Activated B cell treated with CpG ODN at 0.5 μM for 24 hours (primary cell): ENCODE results near the gene LRRC4B. TPM values are rescaled to one million over a fixed set of nuclear protein-coding genes. Genes with fewer than 3 reads are reported as not detected.
"Not testable (repeated sequence)": the region's sequence is repeated elsewhere in the genome, so short reads cannot be mapped to it uniquely, and the experiment has no call there.

Source experiments
- ATAC-seq: fragments of 200-7000 bp; cut with Tn5 transposase; one replicate; pipeline ENCODE4 v1.10.0; 2021; ENCODE audit warnings: low read depth, mild to moderate bottlenecking, moderate library complexity
- CTCF ChIA-PET: fragments of 350-600 bp; sonication (Branson Sonifier 250); formaldehyde crosslinking; loops from one replicate; lab custom pipeline; 2021; ENCODE audit warnings: antibody characterized with exemption; lab: Charles Lee
- POLR2A ChIA-PET: fragments of 350-600 bp; sonication (Branson Sonifier 250); formaldehyde crosslinking; loops from one replicate; lab custom pipeline; 2021; ENCODE audit warnings: antibody characterized with exemption; lab: Charles Lee
- DNase-seq: peaks from one replicate; pipeline ENCODE4 v3.0.0; 2022
- H3K27ac Mint-ChIP-seq: one replicate; pipeline ENCODE4 v1.8.0; 2020; ENCODE audit warnings: mixed read lengths
- H3K27me3 Mint-ChIP-seq: one replicate; pipeline ENCODE4 v1.8.0; 2021; ENCODE audit warnings: mixed read lengths
- H3K36me3 Mint-ChIP-seq: one replicate; pipeline ENCODE4 v1.8.0; 2021; ENCODE audit warnings: low read depth, mixed read lengths
- H3K4me1 Mint-ChIP-seq: one replicate; pipeline ENCODE4 v1.8.0; 2021; ENCODE audit warnings: mixed read lengths
- H3K4me3 Mint-ChIP-seq: one replicate; pipeline ENCODE4 v1.8.0; 2020; ENCODE audit warnings: mild to moderate bottlenecking, mixed read lengths
- H3K9me3 Mint-ChIP-seq: one replicate; pipeline ENCODE4 v1.8.0; 2020; ENCODE audit warnings: mixed read lengths
- CTCF ChIP-seq: fragments of 200-600 bp; IDR thresholded peaks from one replicate; pipeline ENCODE4 v1.8.0; 2022; ENCODE audit warnings: antibody characterized with exemption, mild to moderate bottlenecking
- intact Hi-C: fragments of 100-400 bp; cut with micrococcal nuclease; formaldehyde crosslinking; loops from one replicate; pipeline ENCODE4 v1.15.1; 2024
- total RNA-seq: library from RNA; stranded (reverse); gene quantifications from 2 replicates; pipeline ENCODE4 v1.2.3, GENCODE V29; 2022

Gene LRRC4B
- total RNA-seq, 1 donor from 2014 or later, result not detected

DNA sequence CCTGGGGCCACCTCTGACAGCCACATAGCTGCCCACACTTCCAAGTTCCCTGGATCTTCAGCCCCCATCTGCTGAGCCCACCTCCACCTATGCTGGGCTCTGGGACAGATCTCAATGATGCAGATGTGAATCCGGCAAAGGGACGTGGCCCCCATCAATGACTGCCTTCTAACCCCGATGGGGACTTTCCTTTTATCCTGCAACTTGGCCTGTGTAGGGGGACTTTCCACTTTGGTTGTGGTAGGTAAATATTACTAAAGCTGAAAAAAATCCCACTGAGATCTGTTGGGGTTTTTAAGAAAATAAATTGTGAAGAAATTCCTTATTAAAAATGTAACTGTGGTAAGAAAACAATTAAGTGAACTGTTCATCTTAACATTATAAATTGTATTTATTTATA, 33.8 kb downstream of the LRRC4B start:
- intact Hi-C loops, result no loop called here
- POLR2A ChIA-PET, result no interaction called here
- H3K27ac Mint-ChIP-seq, result no peak overlapping the region
- ATAC-seq (no peak), DNase-seq (no peak)
- CTCF ChIA-PET, result no interaction called here
- H3K36me3 Mint-ChIP-seq, result no peaks in the 10 kb centered on the region
- H3K9me3 Mint-ChIP-seq, result peaks cover 12% of the 10 kb centered on the region
- peaks cover 28% of the 10 kb centered on the region for H3K27me3 Mint-ChIP-seq
- H3K4me3 Mint-ChIP-seq, result no peak overlapping the region
- no peak for TF ChIP-seq CTCF
- no peaks in the 10 kb centered on the region for H3K4me1 Mint-ChIP-seq

GRCh38 chr19:50532952-50533351, 35.3 kb downstream of the LRRC4B start:
- ChIA-PET CTCF (no interaction called here), POLR2A (no interaction called here)
- peaks cover 12% of the 10 kb centered on the region for H3K9me3 Mint-ChIP-seq
- no peaks in the 10 kb centered on the region for H3K4me1 Mint-ChIP-seq
- ATAC-seq (no peak), DNase-seq (no peak)
- intact Hi-C loops, result no loop called here
- no peak for TF ChIP-seq CTCF
- H3K27ac Mint-ChIP-seq, result no peak overlapping the region
- H3K4me3 Mint-ChIP-seq, result no peak overlapping the region
- no peaks in the 10 kb centered on the region for H3K36me3 Mint-ChIP-seq
- peaks cover 25% of the 10 kb centered on the region for H3K27me3 Mint-ChIP-seq

DNA sequence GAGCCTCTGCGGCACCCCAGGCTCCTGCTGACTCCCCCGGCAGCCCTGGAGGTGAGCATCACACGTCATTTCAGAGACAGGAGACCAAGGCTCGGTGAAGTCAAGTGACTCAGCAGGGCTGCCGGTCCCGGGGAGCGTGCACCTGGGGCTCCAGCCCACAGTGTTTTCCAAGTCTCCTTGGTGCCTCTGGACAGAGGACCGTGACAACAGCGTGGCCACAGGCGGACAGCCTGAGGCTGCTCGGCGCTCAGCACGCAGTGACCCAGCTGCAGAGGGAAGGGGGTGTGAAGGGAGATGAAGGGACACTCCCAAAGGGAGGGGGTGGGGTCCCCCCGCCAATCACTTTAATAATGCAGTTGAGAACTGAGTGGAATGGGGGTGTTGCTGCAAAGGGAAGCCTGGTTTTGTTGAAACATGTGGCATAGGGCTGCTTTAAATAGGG, 37.0 kb downstream of the LRRC4B start:
- H3K27me3 Mint-ChIP-seq, result peaks cover 16% of the 10 kb centered on the region
- H3K4me1 Mint-ChIP-seq, result no peaks in the 10 kb centered on the region
- DNase-seq (no peak), ATAC-seq (no peak)
- no peak for TF ChIP-seq CTCF
- ChIA-PET POLR2A (no interaction called here), CTCF (no interaction called here)
- intact Hi-C loops, result no loop called here
- H3K27ac Mint-ChIP-seq, result no peak overlapping the region
- no peaks in the 10 kb centered on the region for H3K36me3 Mint-ChIP-seq
- peaks cover 12% of the 10 kb centered on the region for H3K9me3 Mint-ChIP-seq
- H3K4me3 Mint-ChIP-seq, result no peak overlapping the region

DNA sequence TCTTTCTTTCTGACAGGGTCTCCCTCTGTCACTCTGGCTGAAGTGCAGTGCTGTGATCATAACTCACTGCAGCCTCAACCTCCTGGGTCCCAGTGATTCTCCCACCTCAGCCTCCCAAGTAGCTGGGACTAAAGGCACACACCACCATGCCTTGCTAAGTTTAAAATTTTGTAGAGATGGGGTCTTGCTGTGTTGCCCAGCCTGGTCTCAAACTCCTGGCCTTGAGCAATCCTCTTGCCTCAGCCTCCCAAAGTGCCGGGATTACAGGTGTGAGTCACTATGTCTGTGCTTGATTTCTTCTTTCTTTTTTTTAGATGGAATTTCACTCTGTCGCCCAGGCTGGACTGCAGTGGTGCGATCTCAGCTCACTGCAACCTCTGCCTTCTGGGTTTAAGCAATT, 40.2 kb downstream of the LRRC4B start:
- H3K9me3 Mint-ChIP-seq, ATAC-seq, intact Hi-C loops, POLR2A ChIA-PET, CTCF ChIA-PET, H3K36me3 Mint-ChIP-seq, H3K4me3 Mint-ChIP-seq, H3K27ac Mint-ChIP-seq, H3K4me1 Mint-ChIP-seq, DNase-seq: not testable (repeated sequence)
- H3K27me3 Mint-ChIP-seq, result peaks cover 14% of the 10 kb centered on the region

GRCh38 chr19:50522881-50523280, 45.4 kb downstream of the LRRC4B start:
- intact Hi-C loops, result no loop called here
- H3K4me1 Mint-ChIP-seq, result no peaks in the 10 kb centered on the region
- ChIA-PET POLR2A (no interaction called here), CTCF (no interaction called here)
- no peaks in the 10 kb centered on the region for H3K9me3 Mint-ChIP-seq
- ATAC-seq (no peak), DNase-seq (no peak)
- no peak overlapping the region for H3K27ac Mint-ChIP-seq
- no peak overlapping the region for H3K4me3 Mint-ChIP-seq
- peaks cover 2% of the 10 kb centered on the region for H3K27me3 Mint-ChIP-seq
- no peaks in the 10 kb centered on the region for H3K36me3 Mint-ChIP-seq
- TF ChIP-seq CTCF, result no peak

DNA sequence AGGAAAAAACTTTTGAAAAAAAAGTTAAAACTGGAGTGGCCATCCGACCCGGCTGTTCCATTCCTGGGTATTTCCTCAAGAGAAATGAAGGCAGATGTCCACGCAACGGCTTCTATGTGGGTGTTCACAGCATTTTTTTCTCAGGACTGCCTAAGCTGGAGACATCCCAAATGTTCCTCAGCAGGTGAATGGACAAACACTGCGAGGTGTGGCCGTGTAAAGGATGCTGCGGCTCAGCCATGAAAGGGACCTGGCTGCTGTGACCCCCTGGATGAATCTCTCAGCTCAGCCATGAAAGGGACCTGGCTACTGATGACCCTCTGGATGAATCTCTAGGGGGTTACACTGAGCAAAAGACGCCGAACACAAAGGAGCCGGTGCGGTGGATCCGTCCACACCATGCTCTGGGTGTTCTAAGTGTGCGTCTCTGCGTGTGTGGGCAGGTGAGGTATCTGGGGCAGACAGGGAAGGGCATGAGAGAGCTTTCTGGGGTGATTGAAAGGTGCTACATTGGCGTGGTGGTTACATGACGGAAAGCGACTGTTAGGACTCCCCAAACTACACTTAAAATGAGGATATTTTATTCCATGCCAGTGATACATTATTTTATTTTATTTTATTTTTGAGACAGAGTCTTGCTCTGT, 47.3 kb downstream of the LRRC4B start:
- no peaks in the 10 kb centered on the region for H3K36me3 Mint-ChIP-seq
- peaks cover 2% of the 10 kb centered on the region for H3K27me3 Mint-ChIP-seq
- no peaks in the 10 kb centered on the region for H3K4me1 Mint-ChIP-seq
- DNase-seq (no peak), ATAC-seq (no peak)
- ChIA-PET POLR2A (no interaction called here), CTCF (no interaction called here)
- TF ChIP-seq CTCF, result no peak
- no peaks in the 10 kb centered on the region for H3K9me3 Mint-ChIP-seq
- intact Hi-C loops, result no loop called here
- H3K4me3 Mint-ChIP-seq, result no peak overlapping the region
- no peak overlapping the region for H3K27ac Mint-ChIP-seq
